Keratinocyte (primary cell): ENCODE measurements around the gene TPST2. TPM values are rescaled to one million over a fixed set of nuclear protein-coding genes. Genes with fewer than 3 reads are reported as not detected.

Source experiments
- DNase-seq: peaks from one replicate; pipeline ENCODE4 v3.0.0-alpha.2; 2011; ENCODE audit warnings: low read depth, missing footprints, low spot score
- FAIRE-seq: peaks from 2 replicates; lab custom pipeline; 2011; peaks lifted over from hg19 to GRCh38; lab: Jason Lieb, UNC
- H2AFZ ChIP-seq: 2 replicates; pipeline ENCODE4 v1.6.0; 2012; ENCODE audit warnings: low read length, control low read depth, inconsistent platforms; ENCODE audit not compliant: control insufficient read depth
- H3K27ac ChIP-seq: 2 replicates; pipeline ENCODE4 v1.5.1; 2011; ENCODE audit warnings: low read length; ENCODE audit not compliant: control insufficient read depth, insufficient read depth
- H3K27me3 ChIP-seq: 3 replicates; pipeline ENCODE4 v1.6.0; 2011; ENCODE audit warnings: low read length; ENCODE audit not compliant: control insufficient read depth, insufficient read depth; ENCODE audit errors: extremely low read depth
- H3K36me3 ChIP-seq, 2 experiments: 2 replicates in 1 of 2; 3 replicates in 1 of 2; pipeline ENCODE4 v1.5.1; 2011; ENCODE audit warnings: low read length in 2 of 2, mild to moderate bottlenecking in 1 of 2; ENCODE audit not compliant: control insufficient read depth in 2 of 2, insufficient read depth in 2 of 2; ENCODE audit errors: extremely low read depth in 1 of 2
- H3K4me1 ChIP-seq: 3 replicates; pipeline ENCODE4 v1.5.1; 2011; ENCODE audit warnings: low read length; ENCODE audit not compliant: control insufficient read depth, insufficient read depth; ENCODE audit errors: extremely low read depth
- H3K4me2 ChIP-seq: 3 replicates; pipeline ENCODE4 v1.6.0; 2011; ENCODE audit warnings: low read depth, low read length; ENCODE audit not compliant: control insufficient read depth, insufficient read depth; ENCODE audit errors: extremely low read depth
- H3K4me3 ChIP-seq, 3 experiments: fragments of 200-600 bp in 1 of 3; sonication (generic) in 1 of 3; 2 replicates in 2 of 3; 3 replicates in 1 of 3; pipeline ENCODE4 v1.5.1; 2011 to 2016; ENCODE audit warnings: low read length in 3 of 3, mild to moderate bottlenecking in 3 of 3, control low read depth in 2 of 3, inconsistent platforms in 1 of 3, low read depth in 1 of 3, mixed read lengths in 1 of 3, mixed run types in 1 of 3, moderate library complexity in 1 of 3; ENCODE audit not compliant: control insufficient read depth in 2 of 3, insufficient read depth in 2 of 3; ENCODE audit errors: extremely low read depth in 1 of 3
- H3K79me2 ChIP-seq: 2 replicates; pipeline ENCODE4 v1.6.0; 2012; ENCODE audit warnings: low read length; ENCODE audit not compliant: control insufficient read depth, insufficient read depth
- H3K9ac ChIP-seq: 3 replicates; pipeline ENCODE4 v1.6.0; 2011; ENCODE audit warnings: low read length; ENCODE audit not compliant: control insufficient read depth, insufficient read depth; ENCODE audit errors: extremely low read depth
- H3K9me1 ChIP-seq: 3 replicates; pipeline ENCODE4 v1.6.0; 2011; ENCODE audit warnings: low read length; ENCODE audit not compliant: control insufficient read depth, insufficient read depth; ENCODE audit errors: extremely low read depth
- H3K9me3 ChIP-seq: 2 replicates; pipeline ENCODE4 v1.5.1; 2012; ENCODE audit warnings: low read depth, low read length; ENCODE audit not compliant: control insufficient read depth
- H4K20me1 ChIP-seq: 3 replicates; pipeline ENCODE4 v1.6.0; 2011; ENCODE audit warnings: low read length; ENCODE audit not compliant: control insufficient read depth, insufficient read depth; ENCODE audit errors: extremely low read depth
- CTCF ChIP-seq, 3 experiments: IDR thresholded peaks in 1 of 3; conservative IDR thresholded peaks in 1 of 3; optimal IDR thresholded peaks in 1 of 3; 2 replicates in 2 of 3; 3 replicates in 1 of 3; pipeline versions ENCODE3 to v1.5.1; 2011; ENCODE audit warnings: low read length in 3 of 3, mild to moderate bottlenecking in 3 of 3, moderate library complexity in 2 of 3, control low read depth in 1 of 3, inconsistent platforms in 1 of 3; ENCODE audit not compliant: insufficient read depth in 2 of 3; ENCODE audit errors: extremely low read depth in 1 of 3
- EZH2 ChIP-seq: IDR thresholded peaks from one replicate; pipeline ENCODE4 v1.6.1; 2012; ENCODE audit warnings: inconsistent platforms, mild to moderate bottlenecking, low read length, moderate library complexity
- dilution Hi-C: fragments of 300-500 bp; cut with MboI; formaldehyde crosslinking; loops from one replicate; pipeline ENCODE4 v1.7.0; 2020; ENCODE audit warnings: low sequenced_read_pairs; ENCODE audit not compliant: extremely low pct_ligation_motif_present
- polyA plus RNA-seq, 5 experiments: library from polyadenylated mRNA; depleted of rRNA in 3 of 5; stranded (reverse) in 3 of 5; stranded (forward) in 1 of 5; unstranded in 1 of 5; fragments of >200 nt; gene quantifications; 1 replicate in 1 of 5; 2 replicates in 3 of 5; 3 replicates in 1 of 5; pipeline versions ENCODE4 v1.2.1 to v1.2.3, GENCODE V29; 2011 to 2012; ENCODE audit warnings: missing spikeins in 2 of 5, low read depth in 1 of 5, low replicate concordance in 1 of 5

Gene TPST2
- polyA plus RNA-seq, 1 donor (not counting 4 experiments of a cell fraction or from before 2014, with no cell fraction given) = 22.4 TPM

- Histone ChIP-seq H2AFZ (no peak overlapping the region), H3K9me1 (no peaks in the 10 kb centered on the region), H3K27me3 (no peaks in the 10 kb centered on the region), H3K79me2 (peaks cover 27% of the 10 kb centered on the region), H3K9ac (no peak overlapping the region), H3K27ac (no peak overlapping the region), H3K4me3 (no peak overlapping the region), H3K4me1 (peaks cover 29% of the 10 kb centered on the region), H3K36me3 (peaks cover 13 to 27% of the 10 kb centered on the region in 2 experiments), H4K20me1 (no peaks in the 10 kb centered on the region), H3K9me3 (no peaks in the 10 kb centered on the region), H3K4me2 (no peak overlapping the region)
- FAIRE-seq (no peak), DNase-seq (no peak)
- dilution Hi-C loops = no loop called here
- no peak for TF ChIP-seq CTCF (optimal IDR thresholded peaks at IDR 0.05 in 1 of 3, IDR thresholded peaks at IDR 0.05 in 1 of 3, conservative IDR thresholded peaks at IDR 0.05 in 1 of 3; ENCODE audit: extremely low read depth in 1 of 3, insufficient read depth in 2 of 3, low read length in 3 of 3)
- TF ChIP-seq EZH2 = no peak
Measured at GRCh38 chr22:26486394-26486793, 103.5 kb downstream of the TPST2 start.

GRCh38 chr22:26485806-26486390 is 104.0 kb downstream of the TPST2 start:
- no peaks in the 10 kb centered on the region for H3K27me3 ChIP-seq
- dilution Hi-C loops = no loop called here
- H3K27ac ChIP-seq = peak overlapping the region; percentile 15
- H3K4me1 ChIP-seq = peaks cover 34% of the 10 kb centered on the region
- H3K4me2 ChIP-seq = peak overlapping the region; percentile 94
- H3K9me3 ChIP-seq = no peaks in the 10 kb centered on the region
- DNase-seq (no peak), FAIRE-seq (no peak)
- peaks cover 10 to 24% of the 10 kb centered on the region in 2 experiments for H3K36me3 ChIP-seq
- no peak overlapping the region for H3K9ac ChIP-seq
- no peaks in the 10 kb centered on the region for H3K9me1 ChIP-seq
- TF ChIP-seq CTCF (optimal IDR thresholded peaks at IDR 0.05 in 1 of 3, IDR thresholded peaks at IDR 0.05 in 1 of 3, conservative IDR thresholded peaks at IDR 0.05 in 1 of 3; ENCODE audit: extremely low read depth in 1 of 3, insufficient read depth in 2 of 3, low read length in 3 of 3) (no peak), EZH2 (no peak)
- no peaks in the 10 kb centered on the region for H4K20me1 ChIP-seq
- H3K4me3 ChIP-seq = no peak overlapping the region
- peaks cover 27% of the 10 kb centered on the region for H3K79me2 ChIP-seq
- H2AFZ ChIP-seq = no peak overlapping the region
